ENCODE results near the gene PALLD.

DNA sequence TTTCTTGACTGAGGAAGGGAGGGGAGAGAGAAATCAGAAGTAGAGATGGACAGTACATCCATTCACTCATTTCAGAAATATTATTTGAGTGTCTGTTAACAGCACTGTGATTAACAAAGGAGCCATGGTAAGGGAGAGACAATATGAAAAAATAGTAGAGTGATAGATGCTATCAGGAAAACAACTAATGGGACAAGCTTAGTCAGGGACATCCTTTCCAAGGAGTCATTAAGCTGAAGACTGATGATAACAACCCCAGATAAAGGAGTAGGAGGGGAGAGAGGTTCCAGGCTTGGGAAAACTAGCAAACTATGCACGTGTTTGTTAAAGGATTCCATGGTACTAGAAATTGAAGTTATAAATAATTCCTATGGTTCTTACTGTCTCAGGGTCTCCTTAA, 391.0 kb downstream of the PALLD start:
- no peak for TF ChIP-seq EZH2 (IDR thresholded peaks at IDR 0.05; ENCODE audit: borderline replicate concordance, low read depth, low read length, severe bottlenecking)
- TF ChIP-seq, protein P1, sequence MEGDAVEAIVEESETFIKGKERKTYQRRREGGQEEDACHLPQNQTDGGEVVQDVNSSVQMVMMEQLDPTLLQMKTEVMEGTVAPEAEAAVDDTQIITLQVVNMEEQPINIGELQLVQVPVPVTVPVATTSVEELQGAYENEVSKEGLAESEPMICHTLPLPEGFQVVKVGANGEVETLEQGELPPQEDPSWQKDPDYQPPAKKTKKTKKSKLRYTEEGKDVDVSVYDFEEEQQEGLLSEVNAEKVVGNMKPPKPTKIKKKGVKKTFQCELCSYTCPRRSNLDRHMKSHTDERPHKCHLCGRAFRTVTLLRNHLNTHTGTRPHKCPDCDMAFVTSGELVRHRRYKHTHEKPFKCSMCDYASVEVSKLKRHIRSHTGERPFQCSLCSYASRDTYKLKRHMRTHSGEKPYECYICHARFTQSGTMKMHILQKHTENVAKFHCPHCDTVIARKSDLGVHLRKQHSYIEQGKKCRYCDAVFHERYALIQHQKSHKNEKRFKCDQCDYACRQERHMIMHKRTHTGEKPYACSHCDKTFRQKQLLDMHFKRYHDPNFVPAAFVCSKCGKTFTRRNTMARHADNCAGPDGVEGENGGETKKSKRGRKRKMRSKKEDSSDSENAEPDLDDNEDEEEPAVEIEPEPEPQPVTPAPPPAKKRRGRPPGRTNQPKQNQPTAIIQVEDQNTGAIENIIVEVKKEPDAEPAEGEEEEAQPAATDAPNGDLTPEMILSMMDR (IDR thresholded peaks at IDR 0.05; ENCODE audit: borderline replicate concordance, extremely low read depth, low read length, poor library complexity, severe bottlenecking), result no peak
